ENCODE measurements around the gene AFF3.
"Not testable (repeated sequence)": the region's sequence is repeated elsewhere in the genome, so short reads cannot be mapped to it uniquely, and the experiment has no call there.

GRCh38 chr2:100085744-100086143, 56.6 kb downstream of the AFF3 start:
- TF ChIP-seq, protein P1, sequence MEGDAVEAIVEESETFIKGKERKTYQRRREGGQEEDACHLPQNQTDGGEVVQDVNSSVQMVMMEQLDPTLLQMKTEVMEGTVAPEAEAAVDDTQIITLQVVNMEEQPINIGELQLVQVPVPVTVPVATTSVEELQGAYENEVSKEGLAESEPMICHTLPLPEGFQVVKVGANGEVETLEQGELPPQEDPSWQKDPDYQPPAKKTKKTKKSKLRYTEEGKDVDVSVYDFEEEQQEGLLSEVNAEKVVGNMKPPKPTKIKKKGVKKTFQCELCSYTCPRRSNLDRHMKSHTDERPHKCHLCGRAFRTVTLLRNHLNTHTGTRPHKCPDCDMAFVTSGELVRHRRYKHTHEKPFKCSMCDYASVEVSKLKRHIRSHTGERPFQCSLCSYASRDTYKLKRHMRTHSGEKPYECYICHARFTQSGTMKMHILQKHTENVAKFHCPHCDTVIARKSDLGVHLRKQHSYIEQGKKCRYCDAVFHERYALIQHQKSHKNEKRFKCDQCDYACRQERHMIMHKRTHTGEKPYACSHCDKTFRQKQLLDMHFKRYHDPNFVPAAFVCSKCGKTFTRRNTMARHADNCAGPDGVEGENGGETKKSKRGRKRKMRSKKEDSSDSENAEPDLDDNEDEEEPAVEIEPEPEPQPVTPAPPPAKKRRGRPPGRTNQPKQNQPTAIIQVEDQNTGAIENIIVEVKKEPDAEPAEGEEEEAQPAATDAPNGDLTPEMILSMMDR (conservative IDR thresholded peaks at IDR 0.05 in 1 of 2, IDR thresholded peaks at IDR 0.05 in 1 of 2; ENCODE audit: low read depth in 1 of 2, low read length in 2 of 2), result not testable (repeated sequence)
- not testable (repeated sequence) for TF ChIP-seq EZH2 (IDR thresholded peaks at IDR 0.05; ENCODE audit: low read length, missing control alignments)

Measured in fibroblast of lung (primary cell).